ENCODE data around the gene KSR2.

GRCh38 chr12:117580718-117581062, 388.1 kb downstream of the KSR2 start:
- TF ChIP-seq EZH2 (IDR thresholded peaks at IDR 0.05; ENCODE audit: borderline replicate concordance, low read depth, low read length, severe bottlenecking) (no peak), POLR2A (IDR thresholded peaks at IDR 0.05; ENCODE audit: low read depth, low read length) (no peak), GATA2 (IDR thresholded peaks at IDR 0.05; ENCODE audit: insufficient read depth, insufficient read length, low read depth, low read length) (no peak), MYC (IDR thresholded peaks at IDR 0.05; ENCODE audit: low read depth, low read length) (no peak), POLR2AphosphoS5 (IDR thresholded peaks at IDR 0.05; ENCODE audit: insufficient read depth, low read depth, low read length) (no peak), FOS (IDR thresholded peaks at IDR 0.05; ENCODE audit: borderline replicate concordance, insufficient read depth, low read length) (no peak), JUN (IDR thresholded peaks at IDR 0.05; ENCODE audit: borderline replicate concordance, insufficient read depth, insufficient read length, low read depth) (no peak)
- TF ChIP-seq, protein P1, sequence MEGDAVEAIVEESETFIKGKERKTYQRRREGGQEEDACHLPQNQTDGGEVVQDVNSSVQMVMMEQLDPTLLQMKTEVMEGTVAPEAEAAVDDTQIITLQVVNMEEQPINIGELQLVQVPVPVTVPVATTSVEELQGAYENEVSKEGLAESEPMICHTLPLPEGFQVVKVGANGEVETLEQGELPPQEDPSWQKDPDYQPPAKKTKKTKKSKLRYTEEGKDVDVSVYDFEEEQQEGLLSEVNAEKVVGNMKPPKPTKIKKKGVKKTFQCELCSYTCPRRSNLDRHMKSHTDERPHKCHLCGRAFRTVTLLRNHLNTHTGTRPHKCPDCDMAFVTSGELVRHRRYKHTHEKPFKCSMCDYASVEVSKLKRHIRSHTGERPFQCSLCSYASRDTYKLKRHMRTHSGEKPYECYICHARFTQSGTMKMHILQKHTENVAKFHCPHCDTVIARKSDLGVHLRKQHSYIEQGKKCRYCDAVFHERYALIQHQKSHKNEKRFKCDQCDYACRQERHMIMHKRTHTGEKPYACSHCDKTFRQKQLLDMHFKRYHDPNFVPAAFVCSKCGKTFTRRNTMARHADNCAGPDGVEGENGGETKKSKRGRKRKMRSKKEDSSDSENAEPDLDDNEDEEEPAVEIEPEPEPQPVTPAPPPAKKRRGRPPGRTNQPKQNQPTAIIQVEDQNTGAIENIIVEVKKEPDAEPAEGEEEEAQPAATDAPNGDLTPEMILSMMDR (IDR thresholded peaks at IDR 0.05; ENCODE audit: extremely low read depth in 1 of 2, insufficient read depth in 1 of 2, low read depth in 1 of 2, low read length in 2 of 2) = no peak
- TF ChIP-seq, protein P2, sequence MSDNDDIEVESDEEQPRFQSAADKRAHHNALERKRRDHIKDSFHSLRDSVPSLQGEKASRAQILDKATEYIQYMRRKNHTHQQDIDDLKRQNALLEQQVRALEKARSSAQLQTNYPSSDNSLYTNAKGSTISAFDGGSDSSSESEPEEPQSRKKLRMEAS (IDR thresholded peaks at IDR 0.05; ENCODE audit: insufficient read depth, insufficient read length) = no peak

Data from endothelial cell of umbilical vein (primary cell).